Stimulated activated CD4-positive, alpha-beta T cell treated with anti-CD3 and anti-CD28 coated beads, TNF-alpha, amount 100 ng/mL, for 24 hours (primary cell): ENCODE data around the gene NLRX1.
"Not testable (repeated sequence)": the region's sequence is repeated elsewhere in the genome, so short reads cannot be mapped to it uniquely, and the experiment has no call there.

Source experiments
- DNase-seq, 3 experiments: peaks; one replicate each; pipeline ENCODE4 v3.0.0-alpha.2; 2020; ENCODE audit warnings: low read depth in 3 of 3

NLRX1 gene

DNA sequence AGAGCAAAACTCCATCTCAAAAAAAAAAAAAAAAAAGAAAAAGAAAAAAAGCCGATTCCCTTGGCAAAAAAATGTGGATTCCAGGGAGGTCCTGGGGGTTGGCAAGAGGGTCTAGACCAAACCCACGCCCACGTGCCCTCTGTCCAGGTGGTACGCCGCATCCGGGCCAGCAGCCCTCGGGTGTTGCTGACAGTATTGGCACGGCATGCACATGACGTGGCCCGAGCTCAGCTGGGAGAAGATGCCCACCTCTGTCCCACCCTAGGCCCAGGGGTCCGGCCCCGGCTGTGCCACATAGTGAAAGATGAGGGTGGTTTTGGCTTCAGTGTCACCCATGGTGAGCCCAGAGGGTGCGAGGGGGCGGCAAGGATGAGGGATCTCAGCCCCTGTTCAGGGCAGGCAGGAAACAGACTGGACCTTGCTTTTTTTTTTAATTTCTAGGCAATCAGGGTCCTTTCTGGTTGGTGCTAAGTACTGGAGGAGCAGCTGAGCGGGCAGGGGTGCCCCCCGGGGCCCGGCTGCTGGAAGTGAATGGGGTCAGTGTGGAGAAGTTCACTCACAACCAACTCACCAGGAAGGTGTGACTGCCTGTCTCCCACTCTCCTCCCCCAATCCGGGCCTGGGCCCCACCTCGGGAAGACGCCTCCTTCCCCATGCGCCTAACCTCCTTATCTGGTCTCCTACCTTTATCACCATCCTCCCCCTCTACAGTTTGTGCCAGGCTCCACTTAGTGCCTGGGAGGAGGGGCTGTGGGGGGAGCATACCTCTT is 18.8 kb downstream of the NLRX1 start:
- DNase-seq = no peak

DNA sequence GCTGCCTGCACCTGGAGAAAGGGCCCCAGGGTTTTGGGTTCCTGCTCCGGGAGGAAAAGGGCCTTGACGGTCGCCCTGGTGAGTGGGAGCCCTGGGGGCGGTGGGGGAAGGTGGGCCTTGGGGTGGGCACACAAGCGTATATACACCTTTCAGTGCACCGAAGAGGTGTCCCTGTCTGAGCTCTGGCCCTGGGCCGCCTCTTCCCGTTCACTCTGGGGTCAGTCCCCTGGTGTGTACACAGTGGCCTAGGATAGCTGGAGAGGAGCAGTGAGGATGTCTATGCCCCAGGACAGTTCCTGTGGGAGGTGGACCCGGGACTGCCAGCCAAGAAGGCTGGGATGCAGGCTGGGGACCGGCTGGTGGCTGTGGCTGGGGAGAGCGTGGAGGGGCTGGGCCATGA is 19.5 kb downstream of the NLRX1 start:
- DNase-seq = no peak

DNA sequence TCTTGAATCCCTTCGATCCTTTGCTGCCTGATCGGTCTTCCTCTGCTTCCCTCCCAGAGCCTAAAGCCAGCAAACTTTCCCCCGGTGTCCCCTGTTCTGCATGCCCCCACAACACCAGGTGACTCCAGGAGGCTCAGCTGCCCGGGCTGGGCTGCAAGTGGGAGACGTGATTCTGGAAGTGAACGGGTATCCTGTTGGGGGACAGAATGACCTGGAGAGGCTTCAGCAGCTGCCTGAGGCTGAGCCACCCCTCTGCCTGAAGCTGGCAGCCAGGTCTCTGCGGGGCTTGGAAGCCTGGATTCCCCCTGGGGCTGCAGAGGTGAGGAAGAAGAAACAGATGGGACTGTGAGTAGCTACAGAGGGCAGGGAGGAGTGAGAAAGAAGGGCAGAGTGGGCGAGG is 20.4 kb downstream of the NLRX1 start:
- DNase-seq = no peak

DNA sequence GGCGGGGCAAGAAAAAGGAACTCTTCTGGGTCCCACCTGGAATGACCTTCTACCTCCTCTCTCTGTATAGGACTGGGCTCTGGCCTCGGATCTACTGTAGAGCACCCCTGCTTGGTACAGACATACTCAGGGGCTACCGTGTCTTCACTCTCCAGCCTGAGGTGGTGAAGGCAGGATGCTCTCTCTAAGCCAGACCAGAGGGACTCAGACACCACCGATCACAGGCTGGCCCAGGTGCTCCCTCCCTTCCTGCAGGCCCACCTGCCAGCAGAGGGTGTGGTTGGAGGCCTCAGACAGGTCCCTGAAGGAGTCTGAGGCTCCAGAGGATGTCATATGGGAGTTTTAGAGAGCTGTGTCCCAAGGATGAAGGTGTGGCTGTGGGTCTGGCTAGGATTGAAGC is 20.9 kb downstream of the NLRX1 start:
- DNase-seq = no peak

DNA sequence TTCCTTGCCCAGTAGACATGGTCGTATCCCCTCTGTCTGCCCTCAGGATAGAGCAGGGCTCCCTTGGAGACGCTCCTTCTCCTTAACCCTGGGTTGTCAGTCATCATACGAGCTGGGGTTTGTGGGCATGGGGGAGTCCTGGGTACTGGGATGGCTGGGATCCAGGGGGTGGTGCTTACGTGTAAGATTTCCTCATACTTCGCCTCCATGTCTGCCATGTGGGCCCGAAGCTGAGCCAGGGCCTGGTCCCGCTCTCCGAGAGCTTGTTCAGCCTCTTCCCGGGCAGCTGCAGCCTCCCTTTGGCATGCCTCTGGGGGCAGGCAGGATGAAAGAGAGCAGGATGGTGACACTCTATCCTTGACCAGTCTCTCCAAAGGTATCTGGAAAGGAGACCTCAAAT is 22.0 kb downstream of the NLRX1 start:
- no peak for DNase-seq

DNA sequence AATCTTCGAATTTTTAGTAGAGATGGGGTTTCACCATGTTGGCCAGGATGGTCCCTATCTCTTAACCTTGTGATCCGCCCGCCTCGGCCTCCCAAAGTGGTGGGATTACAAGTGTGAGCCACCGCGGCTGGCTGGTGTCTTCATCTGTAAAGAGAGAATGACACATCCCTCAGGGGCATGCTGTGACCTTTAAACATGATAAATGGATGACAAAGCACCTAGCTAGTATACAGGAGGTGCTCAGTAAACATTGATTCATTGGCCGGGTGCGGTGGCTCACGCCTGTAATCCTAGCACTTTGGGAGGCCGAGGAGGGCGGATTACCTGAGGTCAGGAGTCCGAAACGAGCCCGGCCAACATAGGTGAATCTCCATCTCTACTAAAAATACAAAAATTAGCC is 22.7 kb downstream of the NLRX1 start:
- not testable (repeated sequence) for DNase-seq

DNA sequence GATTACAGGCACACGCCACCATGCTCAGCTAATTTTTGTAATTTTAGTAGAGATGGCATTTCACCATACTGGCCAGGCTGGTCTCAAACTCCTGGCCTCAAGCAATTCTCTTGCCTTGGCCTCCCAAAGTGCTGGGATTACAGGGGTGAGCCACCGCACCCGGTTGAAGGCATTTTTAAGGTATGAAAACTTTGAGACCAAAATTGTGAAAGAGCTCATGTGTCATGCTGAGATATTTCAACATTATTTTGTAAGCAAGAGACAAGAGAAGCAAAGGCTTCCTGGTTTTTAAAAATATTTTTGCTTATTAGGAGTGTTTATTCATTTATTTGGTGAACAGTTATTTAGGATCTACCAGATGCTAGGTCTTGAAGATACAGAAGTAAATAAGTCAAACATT is 23.6 kb downstream of the NLRX1 start:
- DNase-seq = no peak

DNA sequence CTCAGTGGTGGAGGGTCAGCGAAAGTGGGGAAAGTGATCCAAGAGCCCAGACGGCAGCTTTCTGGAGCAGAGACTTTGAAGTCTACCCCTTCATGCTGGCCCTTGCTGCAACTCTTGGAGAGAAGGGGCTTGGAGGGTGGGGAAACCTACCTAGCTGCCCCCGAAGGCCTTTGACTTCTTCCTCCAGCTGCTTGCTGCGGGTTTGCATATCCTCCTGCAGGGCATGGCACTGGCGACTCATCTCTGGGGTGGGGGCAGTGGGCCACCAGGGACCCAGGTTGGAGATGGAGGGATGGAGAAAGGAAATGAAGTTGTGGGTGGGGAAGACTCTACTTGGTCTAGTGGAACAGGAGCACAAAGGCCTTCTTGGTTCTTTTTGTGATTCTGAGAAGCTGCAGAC is 24.5 kb downstream of the NLRX1 start:
- no peak for DNase-seq

DNA sequence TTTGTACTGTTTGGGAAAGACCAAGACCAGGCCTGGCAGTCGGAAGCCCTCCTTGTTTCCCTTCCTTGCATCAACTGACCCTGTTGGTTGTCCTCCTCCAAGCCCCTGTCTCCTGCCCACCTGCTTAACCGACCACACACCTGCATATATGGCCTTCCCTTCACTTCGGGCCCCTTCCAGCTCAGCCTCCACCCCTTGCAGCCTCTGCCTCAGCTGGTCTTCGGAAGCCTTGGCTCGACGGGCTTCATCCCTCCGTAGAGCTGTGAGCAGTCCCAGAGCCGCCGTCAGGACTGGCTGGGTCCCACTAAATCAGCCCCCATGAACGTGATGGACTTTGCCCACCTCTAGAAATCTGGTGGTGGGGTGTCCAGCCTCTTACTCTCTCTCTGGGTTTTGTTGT is 25.1 kb downstream of the NLRX1 start:
- no peak for DNase-seq

DNA sequence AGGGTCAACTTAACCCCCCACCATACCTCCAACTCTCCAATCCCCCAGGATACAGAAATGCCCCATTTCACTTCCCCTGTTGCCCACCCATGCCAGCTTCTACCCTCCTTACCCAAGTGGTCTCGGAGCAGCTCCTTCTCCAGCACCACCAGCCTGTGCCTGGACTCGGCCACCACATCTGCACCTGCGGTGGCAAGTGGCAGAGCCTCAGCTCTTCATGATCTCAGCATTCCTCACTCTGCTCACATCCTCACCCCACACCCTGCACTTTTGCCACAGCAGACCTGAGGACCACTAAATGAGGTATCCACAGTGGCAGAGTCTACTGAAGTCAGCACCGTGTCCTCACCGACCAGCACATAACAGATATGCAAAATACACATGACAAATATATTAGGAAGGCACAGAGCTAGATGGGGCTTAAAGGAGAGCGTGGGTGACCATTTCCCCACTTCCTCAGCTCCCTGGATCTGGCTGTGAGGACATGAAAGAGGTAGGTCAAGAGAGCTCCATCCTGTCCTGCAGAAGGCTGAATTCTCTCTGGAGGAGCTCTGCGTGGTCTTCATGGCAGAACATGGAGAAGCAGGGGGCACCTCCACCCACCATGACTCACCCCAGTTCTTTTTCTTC is 26.4 kb downstream of the NLRX1 start:
- DNase-seq = no peak

DNA sequence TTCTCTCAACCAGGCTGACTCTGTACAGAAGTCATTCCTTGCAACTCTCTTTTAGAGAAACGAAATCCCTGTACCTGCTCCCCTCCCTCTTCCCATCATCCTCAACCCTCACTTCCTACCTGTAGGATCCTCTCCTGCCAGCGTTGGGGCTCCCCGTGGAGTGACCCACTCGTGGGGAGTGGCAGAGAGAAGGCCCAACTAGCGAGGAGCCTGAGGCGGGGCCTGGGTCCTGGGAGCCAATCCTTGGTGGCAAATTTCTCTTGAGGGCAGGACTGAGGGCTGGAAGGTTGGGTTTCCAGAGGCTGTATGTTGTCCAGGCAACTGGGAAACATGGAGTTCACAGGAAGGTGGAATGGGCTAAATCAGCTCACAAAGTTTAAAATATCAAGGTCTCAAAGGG is 27.2 kb downstream of the NLRX1 start:
- no peak for DNase-seq

DNA sequence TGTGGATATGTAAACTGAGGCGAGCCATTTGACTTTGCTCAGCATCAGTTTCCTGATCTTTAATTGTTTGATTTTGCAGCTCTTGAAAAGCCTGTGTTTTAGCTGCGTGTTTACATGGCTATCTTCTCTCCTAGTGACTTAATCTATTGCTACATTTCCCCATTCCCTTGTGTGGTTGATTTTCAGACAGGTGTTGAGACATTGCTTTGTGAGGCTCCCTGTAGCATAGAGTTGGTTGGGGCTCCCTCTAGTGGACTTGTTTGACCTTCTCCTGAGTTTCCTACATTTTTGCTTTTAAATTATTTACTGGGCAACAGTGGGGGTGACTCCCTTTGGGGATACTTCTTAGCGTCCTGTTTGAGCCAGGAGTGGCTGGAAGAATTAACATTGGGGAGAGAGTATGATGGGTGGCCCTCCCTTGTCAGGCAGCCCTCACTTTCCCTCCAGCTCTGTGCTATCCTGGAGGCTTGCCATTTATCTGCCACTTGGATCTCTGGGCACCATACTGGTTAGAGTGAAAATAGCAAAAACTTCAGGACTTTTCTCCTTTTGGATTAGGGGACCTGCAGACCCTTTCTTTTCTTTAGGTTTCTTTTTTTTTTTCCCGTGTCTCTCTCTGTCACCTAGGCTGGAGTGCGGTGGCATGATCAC is 28.4 kb downstream of the NLRX1 start:
- DNase-seq = peak; percentile 30 to 71 (median 48)

DNA sequence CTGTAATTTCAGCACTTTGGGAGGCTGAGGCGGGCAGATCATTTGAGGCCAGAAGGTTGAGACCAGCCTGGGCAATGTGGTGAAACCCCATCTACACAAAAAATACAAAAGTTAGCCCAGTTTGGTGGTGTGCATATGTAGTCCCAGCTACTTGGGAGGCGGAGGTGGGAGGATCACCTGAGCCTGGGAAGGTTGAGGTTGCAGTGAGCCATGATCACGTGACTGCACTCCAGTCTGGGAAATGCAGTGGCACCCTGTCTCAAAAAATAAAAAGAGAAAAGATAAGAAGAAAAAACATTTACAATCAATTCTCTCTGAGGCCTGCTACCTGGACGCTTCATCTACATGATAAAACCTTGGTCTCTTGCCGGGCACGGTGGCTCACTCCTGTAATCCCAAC is 30.4 kb downstream of the NLRX1 start:
- no peak for DNase-seq

DNA sequence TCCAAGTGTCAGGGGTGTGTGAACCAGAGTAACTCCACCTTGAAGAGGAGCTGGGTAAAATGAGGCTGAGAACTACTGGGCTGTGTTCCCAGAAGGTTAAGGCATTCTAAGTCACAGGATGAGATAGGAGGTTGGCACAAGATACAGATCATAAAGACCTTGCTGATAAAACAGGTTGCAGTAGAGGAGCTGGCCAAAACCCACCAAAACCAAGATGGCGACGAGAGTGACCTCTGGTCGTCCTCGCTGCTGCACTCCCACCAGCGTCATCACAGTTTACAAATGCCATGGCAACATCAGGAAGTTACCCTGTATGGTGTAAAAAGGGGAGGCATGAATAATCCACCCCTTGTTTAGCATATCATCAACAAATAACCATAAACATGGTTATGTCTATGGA is 32.7 kb downstream of the NLRX1 start:
- not testable (repeated sequence) for DNase-seq

DNA sequence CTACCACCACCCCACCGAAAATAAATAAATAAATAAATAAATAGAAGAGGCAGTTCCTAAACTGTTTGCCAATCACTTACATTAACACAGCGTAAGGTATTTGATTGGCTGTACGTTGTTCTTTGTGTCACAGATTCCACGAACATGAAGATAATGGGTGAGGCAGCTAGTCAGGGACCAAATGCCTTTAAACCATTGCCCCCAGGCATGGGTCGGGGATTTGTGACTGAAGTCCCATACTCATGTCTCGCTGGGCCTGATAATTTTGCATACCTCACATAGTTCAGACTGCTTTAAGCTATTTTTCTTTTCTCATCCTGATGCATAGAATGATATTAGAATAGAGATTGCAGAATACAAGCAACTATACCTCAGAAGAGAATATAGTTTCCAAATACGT is 34.0 kb downstream of the NLRX1 start:
- DNase-seq = no peak

DNA sequence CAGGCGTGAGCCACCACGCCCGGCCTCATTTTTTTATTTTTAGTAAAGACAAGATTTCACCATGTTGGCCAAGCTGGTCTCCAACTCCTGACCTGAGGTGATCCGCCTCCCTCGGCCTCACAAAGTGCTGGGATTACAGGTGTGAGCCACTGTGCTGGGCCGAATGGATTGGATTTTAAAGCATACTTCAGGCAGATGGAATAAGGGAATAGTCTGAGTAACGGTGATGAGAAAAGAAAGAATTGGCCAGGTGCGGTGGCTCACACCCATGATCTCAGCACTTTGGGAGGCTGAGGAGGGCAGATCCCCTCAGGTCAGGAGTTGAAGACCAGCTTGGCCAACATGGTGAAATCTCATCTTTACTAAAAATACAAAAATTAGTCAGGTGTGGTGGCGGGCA is 35.5 kb downstream of the NLRX1 start:
- DNase-seq = no peak

DNA sequence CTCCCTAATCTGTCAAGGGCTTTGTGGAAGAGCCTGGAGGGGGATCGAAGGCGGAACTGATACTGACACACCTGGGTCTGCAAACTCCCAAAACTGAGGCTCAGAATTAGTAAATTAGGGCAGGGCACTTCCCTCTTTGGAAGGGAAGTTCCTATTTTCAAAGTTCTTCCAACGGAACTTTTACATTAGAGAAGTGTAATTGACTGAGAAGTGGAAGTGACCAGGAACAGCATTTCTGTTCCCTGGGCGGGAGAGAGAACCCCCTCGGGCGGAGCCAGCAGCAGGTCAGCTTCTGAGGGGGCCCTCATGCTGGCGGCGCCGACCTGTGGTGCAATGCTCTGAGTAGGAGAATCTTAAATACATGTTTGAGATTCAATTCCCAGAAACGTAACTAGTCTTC is 36.6 kb downstream of the NLRX1 start:
- no peak for DNase-seq

DNA sequence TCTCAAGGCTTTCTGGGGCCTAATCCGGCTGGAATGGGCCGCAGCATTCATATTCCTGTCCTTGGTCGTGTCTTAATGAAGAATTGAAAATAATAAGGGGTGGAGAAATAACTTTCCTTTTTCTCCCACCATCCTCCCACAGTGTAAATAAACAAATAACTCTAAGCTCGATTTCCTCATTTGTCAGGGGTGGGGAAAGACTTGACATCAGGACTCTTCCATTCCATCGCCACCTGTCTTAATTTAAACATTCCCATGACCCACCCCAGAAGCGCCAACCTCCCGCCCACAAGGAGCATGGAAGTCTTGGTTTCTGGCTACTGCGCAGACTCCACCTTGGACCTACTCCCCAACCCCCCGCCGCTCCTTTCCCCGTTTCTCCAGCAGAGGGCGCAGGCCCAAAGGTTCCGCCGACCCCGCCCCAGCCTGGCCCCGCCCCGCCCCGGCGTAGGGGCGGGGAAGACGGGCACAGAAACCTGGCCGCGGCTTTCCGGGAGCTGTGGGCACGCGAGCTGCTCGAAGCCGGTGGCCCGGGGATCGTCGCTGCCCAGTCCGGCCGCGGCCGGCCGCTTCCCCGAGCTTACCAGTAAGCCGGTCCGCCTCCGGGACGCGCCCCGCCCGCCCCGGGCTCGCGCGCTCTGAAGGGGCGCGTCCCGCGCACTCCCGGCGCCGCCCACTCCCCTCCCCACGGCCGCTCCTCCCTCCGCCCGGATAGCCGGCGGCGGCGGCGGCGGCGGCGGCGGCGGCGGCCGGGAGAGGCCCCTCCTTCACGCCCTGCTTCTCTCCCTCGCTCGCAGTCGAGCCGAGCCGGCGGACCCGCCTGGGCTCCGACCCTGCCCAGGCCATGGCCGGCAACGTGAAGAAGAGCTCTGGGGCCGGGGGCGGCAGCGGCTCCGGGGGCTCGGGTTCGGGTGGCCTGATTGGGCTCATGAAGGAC is 37.3 kb downstream of the NLRX1 start, which contains the start of gene CBL:
TSS of gene CBL (plus strand) at position 766 of the 937 bp plus-strand sequence. CDS start at position 845, 79 bp downstream.
- peak; percentile 96 for DNase-seq

DNA sequence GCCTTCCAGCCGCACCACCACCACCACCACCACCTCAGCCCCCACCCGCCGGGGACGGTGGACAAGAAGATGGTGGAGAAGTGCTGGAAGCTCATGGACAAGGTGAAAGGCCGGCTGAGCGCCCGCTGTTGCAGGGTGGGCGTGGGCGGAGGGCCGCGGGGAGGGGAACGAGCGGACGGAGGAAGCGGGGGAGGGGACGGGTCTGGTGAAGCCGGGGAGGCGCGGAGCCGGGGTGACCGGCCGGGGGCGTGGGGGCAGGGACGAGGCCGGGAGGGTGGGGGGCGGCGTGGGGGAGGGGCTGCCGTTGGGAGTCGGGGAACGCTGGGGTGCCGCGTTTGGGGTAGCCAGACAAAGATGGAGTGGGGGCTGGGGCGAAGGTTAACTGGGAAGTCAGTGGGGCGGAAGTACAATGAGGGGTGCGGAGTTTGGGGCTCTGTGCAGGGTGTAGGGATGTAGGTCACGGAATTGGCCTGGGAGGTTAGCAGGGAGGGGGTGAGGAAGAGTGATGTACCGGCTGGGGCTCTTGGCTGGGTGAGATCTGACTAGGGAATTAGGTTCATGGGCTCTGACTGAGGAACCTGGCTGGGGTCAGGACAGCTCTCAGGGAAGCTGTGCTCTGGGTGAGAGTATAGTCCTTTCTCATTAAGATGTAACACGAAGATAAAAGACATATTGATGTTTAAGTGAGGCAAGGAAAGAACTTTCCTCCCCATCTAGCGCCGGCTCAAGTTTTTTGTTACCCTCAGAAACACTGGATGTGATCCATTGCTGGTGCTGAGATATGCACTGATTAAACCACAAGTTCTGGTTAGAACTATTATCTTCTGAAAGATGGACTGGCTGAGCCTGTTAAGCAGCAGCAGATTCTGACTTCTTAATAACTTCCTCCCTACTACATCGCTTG is 38.2 kb downstream of the NLRX1 start:
- DNase-seq = peak; percentile 11 to 50 (median 26)

DNA sequence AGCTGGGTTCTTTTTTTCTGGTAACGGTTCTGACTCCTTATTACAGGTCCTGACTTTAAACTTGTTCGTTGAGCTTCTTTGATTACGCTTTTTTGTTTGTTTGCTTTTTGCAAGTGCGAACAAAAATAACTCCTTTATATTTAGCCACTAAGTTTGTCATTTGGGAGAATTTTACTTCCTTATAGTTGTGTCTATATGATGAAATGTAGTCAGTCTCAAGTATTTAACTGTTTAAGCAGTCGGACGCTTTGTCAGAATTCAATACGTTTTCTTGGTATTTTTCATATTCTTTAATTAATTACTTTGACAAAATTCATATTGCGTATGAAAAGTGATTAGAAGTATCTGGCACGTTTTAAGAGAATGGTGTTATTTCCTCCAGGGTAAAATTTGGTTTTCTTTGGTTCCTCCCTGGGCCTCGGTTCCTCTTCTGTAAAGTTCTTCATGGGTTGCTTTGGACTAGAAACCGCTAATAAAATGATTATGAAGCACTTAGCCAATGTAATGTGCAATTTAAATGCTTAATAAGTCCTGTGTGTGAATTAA is 39.0 kb downstream of the NLRX1 start:
- no peak for DNase-seq

DNA sequence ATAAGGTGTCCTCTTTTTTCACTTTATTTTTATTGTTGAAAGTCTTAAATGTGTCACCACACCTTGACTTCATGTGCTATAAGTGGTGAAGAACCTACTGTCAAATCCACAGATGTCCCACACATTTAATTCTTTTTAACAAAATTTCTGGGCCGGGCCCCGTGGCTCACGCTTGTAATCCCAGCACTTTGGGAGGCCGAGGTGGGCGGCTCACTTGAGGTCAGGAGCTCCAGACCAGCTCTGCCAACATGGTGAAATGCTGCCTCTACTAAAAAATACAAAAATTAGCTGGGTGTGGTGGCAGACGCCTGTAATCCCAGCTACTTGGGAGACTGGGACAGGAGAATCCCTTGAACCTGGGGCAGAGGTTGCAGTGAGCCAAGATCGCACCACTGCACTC is 40.7 kb downstream of the NLRX1 start:
- DNase-seq = no peak
